ENCODE data around the gene UPF2.
"Not testable (repeated sequence)": the region's sequence is repeated elsewhere in the genome, so short reads cannot be mapped to it uniquely, and the experiment has no call there.

Gene UPF2

GRCh38 chr10:12042409-12042796 lies 206 bp downstream of the UPF2 start:
- DNase-seq (ENCODE audit: low read depth): peak; percentile 71

GRCh38 chr10:12041766-12042408 lies 722 bp downstream of the UPF2 start:
- no peak for DNase-seq (ENCODE audit: low read depth)

- no peak for DNase-seq (ENCODE audit: low read depth)
Observed at GRCh38 chr10:12036073-12036655, 6.4 kb downstream of the UPF2 start.

- DNase-seq (ENCODE audit: low read depth): no peak
Observed at GRCh38 chr10:12031404-12031803, 11.2 kb downstream of the UPF2 start.

- no peak for DNase-seq (ENCODE audit: low read depth)
Observed at GRCh38 chr10:12027539-12027938, 15.1 kb downstream of the UPF2 start.

GRCh38 chr10:12025591-12025990 lies 17.0 kb downstream of the UPF2 start:
- no peak for DNase-seq (ENCODE audit: low read depth)

GRCh38 chr10:12022580-12023257 lies 19.9 kb downstream of the UPF2 start:
- no peak for DNase-seq (ENCODE audit: low read depth)

- no peak for DNase-seq (ENCODE audit: low read depth)
Observed at GRCh38 chr10:12020574-12020973, 22.0 kb downstream of the UPF2 start.

GRCh38 chr10:12019283-12019971 lies 23.2 kb downstream of the UPF2 start:
- no peak for DNase-seq (ENCODE audit: low read depth)

- DNase-seq (ENCODE audit: low read depth): no peak
Observed at GRCh38 chr10:12018438-12019282, 23.9 kb downstream of the UPF2 start.

- no peak for DNase-seq (ENCODE audit: low read depth)
Observed at GRCh38 chr10:12013926-12014325, 28.7 kb downstream of the UPF2 start.

- not testable (repeated sequence) for DNase-seq (ENCODE audit: low read depth)
Observed at GRCh38 chr10:12013391-12013790, 29.2 kb downstream of the UPF2 start.

GRCh38 chr10:12010353-12010752 lies 32.3 kb downstream of the UPF2 start:
- DNase-seq (ENCODE audit: low read depth): no peak

GRCh38 chr10:12008842-12009241 lies 33.8 kb downstream of the UPF2 start:
- not testable (repeated sequence) for DNase-seq (ENCODE audit: low read depth)

GRCh38 chr10:12006671-12007070 lies 35.9 kb downstream of the UPF2 start:
- DNase-seq (ENCODE audit: low read depth): no peak

- DNase-seq (ENCODE audit: low read depth): no peak
Observed at GRCh38 chr10:11993834-11994468, 48.7 kb downstream of the UPF2 start.

GRCh38 chr10:11988924-11989323 lies 53.7 kb downstream of the UPF2 start:
- no peak for DNase-seq (ENCODE audit: low read depth)

- peak; percentile 8 for DNase-seq (ENCODE audit: low read depth)
Observed at GRCh38 chr10:11986593-11987216, 55.9 kb downstream of the UPF2 start.

GRCh38 chr10:11982253-11982652 lies 60.4 kb downstream of the UPF2 start:
- no peak for DNase-seq (ENCODE audit: low read depth)

- DNase-seq (ENCODE audit: low read depth): no peak
Observed at GRCh38 chr10:11975795-11976194, 66.8 kb downstream of the UPF2 start.

- not testable (repeated sequence) for DNase-seq (ENCODE audit: low read depth)
Observed at GRCh38 chr10:11972523-11972922, 70.1 kb downstream of the UPF2 start.

Data from CMK (cell line).